Measurements from ENCODE around the gene TEDDM1.

Gene TEDDM1

GRCh38 chr1:182406012-182406411, 5.5 kb upstream of the TEDDM1 start:
- no peak for DNase-seq (ENCODE audit: low read depth)

- DNase-seq (ENCODE audit: low read depth) = no peak
Measured at GRCh38 chr1:182405578-182405977, 5.1 kb upstream of the TEDDM1 start.

- no peak for DNase-seq (ENCODE audit: low read depth)
Measured at GRCh38 chr1:182404781-182405180, 4.3 kb upstream of the TEDDM1 start.

GRCh38 chr1:182397653-182398393, 2.6 kb downstream of the TEDDM1 start:
- DNase-seq (ENCODE audit: low read depth) = no peak

- DNase-seq (ENCODE audit: low read depth) = no peak
Measured at GRCh38 chr1:182395906-182396305, 4.6 kb downstream of the TEDDM1 start.

- DNase-seq (ENCODE audit: low read depth) = no peak
Measured at GRCh38 chr1:182394055-182394775, 6.3 kb downstream of the TEDDM1 start.

- DNase-seq (ENCODE audit: low read depth) = no peak
Measured at GRCh38 chr1:182392050-182393028, 8.1 kb downstream of the TEDDM1 start.

- DNase-seq (ENCODE audit: low read depth) = peak; percentile 26
Measured at GRCh38 chr1:182391362-182392049, 9.0 kb downstream of the TEDDM1 start, which contains the start of gene GLUL. Gene GLUL, minus strand, starts transcription at chr1:182391790. Its CDS starts 3,053 bp downstream, at chr1:182388737.

GRCh38 chr1:182391028-182391361, 9.5 kb downstream of the TEDDM1 start:
- DNase-seq (ENCODE audit: low read depth) = no peak

GRCh38 chr1:182389619-182390047, 10.8 kb downstream of the TEDDM1 start:
- DNase-seq (ENCODE audit: low read depth) = no peak

GRCh38 chr1:182388392-182389134, 11.9 kb downstream of the TEDDM1 start:
- DNase-seq (ENCODE audit: low read depth) = no peak

- no peak for DNase-seq (ENCODE audit: low read depth)
Measured at GRCh38 chr1:182387566-182387965, 12.9 kb downstream of the TEDDM1 start.

GRCh38 chr1:182386980-182387379, 13.5 kb downstream of the TEDDM1 start:
- no peak for DNase-seq (ENCODE audit: low read depth)

GRCh38 chr1:182385885-182386853, 14.3 kb downstream of the TEDDM1 start:
- DNase-seq (ENCODE audit: low read depth) = no peak

- DNase-seq (ENCODE audit: low read depth) = no peak
Measured at GRCh38 chr1:182384387-182384960, 16.0 kb downstream of the TEDDM1 start.

GRCh38 chr1:182383934-182384333, 16.5 kb downstream of the TEDDM1 start:
- no peak for DNase-seq (ENCODE audit: low read depth)

GRCh38 chr1:182383037-182383661, 17.3 kb downstream of the TEDDM1 start:
- no peak for DNase-seq (ENCODE audit: low read depth)

- no peak for DNase-seq (ENCODE audit: low read depth)
Measured at GRCh38 chr1:182381962-182382819, 18.3 kb downstream of the TEDDM1 start.
